Cardiac fibroblast (primary cell): Measurements from ENCODE around the gene PTPN4.
"Not testable (repeated sequence)": the region's sequence is repeated elsewhere in the genome, so short reads cannot be mapped to it uniquely, and the experiment has no call there.

ENCODE experiments used
- DNase-seq, 2 donors: peaks; one replicate each; pipeline versions ENCODE4 v3.0.0 to v3.0.0-alpha.2; 2010; ENCODE audit warnings: low read depth in 2 of 2
- H3K4me3 ChIP-seq, 2 donors: replicated peaks in 1 of 2; 1 replicate in 1 of 2; 2 replicates in 1 of 2; pipeline ENCODE4 v1.5.1; 2011; ENCODE audit warnings: low read depth in 2 of 2, low read length in 2 of 2, mild to moderate bottlenecking in 2 of 2, moderate library complexity in 1 of 2
- TF ChIP-seq, protein P1 (sequence below): IDR thresholded peaks from one replicate; pipeline ENCODE4 v1.5.1; 2011; ENCODE audit warnings: low read depth, mild to moderate bottlenecking, low read length, inconsistent platforms

Gene PTPN4

DNA sequence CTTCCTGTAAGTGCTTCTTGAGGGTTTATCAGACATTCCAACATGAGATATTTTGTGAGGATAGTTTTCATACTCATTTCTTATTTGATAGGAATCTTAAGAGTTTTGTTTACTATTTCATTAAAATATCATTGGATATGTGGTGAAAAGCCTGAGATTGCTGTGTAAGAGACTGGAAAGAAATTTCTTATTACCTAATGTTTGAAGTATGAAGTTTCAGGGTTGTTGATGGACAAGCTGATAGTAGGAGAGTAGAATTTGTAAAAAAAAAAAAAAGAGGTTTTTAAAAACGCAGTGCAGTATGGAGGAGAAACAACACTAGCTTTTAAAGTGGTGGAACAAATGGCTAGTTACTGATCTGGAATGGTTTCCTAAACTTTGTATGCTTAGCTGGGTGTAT, 260.8 kb downstream of the PTPN4 start:
- TF ChIP-seq, protein P1, sequence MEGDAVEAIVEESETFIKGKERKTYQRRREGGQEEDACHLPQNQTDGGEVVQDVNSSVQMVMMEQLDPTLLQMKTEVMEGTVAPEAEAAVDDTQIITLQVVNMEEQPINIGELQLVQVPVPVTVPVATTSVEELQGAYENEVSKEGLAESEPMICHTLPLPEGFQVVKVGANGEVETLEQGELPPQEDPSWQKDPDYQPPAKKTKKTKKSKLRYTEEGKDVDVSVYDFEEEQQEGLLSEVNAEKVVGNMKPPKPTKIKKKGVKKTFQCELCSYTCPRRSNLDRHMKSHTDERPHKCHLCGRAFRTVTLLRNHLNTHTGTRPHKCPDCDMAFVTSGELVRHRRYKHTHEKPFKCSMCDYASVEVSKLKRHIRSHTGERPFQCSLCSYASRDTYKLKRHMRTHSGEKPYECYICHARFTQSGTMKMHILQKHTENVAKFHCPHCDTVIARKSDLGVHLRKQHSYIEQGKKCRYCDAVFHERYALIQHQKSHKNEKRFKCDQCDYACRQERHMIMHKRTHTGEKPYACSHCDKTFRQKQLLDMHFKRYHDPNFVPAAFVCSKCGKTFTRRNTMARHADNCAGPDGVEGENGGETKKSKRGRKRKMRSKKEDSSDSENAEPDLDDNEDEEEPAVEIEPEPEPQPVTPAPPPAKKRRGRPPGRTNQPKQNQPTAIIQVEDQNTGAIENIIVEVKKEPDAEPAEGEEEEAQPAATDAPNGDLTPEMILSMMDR: no peak
- no peak overlapping the region for H3K4me3 ChIP-seq
- no peak for DNase-seq

DNA sequence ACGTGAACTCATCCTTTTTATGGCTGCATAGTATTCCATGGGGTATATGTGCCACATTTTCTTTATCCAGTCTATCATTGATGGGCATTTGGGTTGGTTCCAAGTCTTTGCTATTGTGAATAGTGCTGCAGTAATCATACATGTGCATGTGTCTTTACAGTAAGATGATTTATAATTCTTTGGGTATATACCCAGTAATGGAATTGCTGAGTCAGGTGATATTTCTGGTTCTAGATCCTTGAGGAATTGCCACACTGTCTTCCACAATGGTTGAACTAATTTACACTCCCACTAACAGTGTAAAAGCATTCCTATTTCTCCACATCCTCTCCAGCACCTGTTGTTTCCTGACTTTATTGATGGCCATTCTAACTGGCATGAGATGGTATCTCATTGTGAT, 262.8 kb downstream of the PTPN4 start:
- not testable (repeated sequence) for DNase-seq, H3K4me3 ChIP-seq

DNA sequence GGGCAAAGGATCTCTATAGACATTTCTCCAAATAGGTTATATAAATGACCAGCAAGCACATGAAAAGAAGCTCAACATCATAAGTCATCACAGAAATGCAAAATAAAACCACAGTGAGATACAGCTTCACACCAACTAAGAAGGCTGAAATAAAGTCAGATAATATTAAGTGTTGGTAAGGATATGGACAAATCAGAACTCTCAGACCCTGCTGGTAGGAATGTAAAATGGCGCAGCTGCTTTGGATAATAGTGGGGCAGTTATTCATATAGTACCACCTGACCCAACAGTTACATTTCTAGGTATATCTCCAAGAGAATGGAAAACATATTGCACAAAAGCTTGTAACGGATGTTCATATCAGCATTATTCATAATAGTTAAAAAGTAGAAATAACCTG, 267.2 kb downstream of the PTPN4 start:
- peak in 1 of 2 donors; percentile 21 for DNase-seq
- H3K4me3 ChIP-seq: no peak overlapping the region
- TF ChIP-seq, protein P1: peak; percentile 24

DNA sequence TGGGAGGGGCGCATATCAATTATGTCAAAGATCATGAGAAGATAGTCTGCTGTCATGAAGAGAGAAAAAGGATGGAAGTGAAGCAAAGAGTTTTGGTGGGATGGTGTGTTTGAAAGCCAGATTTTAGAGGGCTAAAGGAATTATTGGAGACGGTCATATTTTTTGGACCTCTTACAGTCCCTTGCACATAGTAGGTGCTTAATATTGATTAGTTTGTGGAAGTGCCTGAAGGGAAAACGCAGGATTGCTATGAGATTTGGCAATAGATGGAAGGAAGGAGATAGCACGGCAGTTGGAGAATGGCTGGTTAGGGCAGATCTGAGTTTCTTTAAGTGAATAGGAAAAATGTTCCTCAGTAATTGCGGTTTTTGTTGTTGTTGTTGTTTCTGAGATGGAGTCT, 269.1 kb downstream of the PTPN4 start:
- no peak overlapping the region for H3K4me3 ChIP-seq
- TF ChIP-seq, protein P1: no peak
- DNase-seq: no peak

DNA sequence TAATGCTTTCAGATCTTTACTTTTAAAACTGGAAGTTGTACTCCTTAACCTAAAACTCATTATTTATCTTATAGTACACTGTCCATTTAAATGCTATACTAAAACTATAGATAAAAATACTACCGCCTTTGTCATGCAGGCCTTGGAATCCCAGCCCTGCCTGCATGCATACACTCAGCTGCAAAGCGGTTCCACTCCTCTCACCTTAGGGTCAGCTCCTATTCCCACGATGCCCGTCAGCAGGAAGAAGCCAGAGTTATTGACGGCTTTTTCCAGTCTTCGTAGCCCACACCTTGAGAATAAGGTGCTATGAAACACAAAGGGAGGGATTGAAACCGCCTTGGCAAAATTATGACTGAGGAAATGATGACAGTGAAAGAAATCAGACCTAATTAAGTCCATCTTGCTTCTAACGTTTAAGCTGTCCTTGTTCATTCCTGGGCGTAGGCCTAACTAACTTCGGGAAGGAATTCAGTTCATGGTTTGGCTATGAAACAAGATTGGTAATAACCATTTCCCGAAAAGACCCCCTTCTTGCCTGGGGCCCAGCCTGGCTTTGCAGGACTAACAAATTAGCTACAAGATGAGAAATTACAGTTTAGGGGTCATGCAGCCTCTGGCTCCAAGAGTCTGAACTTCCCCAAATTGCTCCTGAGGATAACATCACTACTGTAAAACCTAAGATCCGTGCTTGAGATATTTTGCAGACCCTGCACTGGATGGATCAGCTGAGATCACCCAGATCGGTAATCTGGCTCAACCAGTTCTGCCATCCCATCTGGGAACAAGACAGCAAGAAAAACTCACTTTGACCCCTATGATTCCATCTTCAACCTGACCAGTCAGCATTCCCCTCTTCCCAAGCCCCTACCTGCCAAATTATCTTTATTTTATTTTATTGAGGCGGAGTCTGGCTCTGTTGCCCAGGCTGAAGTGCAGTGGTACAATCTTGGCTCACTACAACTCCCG, 270.2 kb downstream of the PTPN4 start:
- TF ChIP-seq, protein P1: no peak
- no peak for DNase-seq
- H3K4me3 ChIP-seq: no peak overlapping the region

DNA sequence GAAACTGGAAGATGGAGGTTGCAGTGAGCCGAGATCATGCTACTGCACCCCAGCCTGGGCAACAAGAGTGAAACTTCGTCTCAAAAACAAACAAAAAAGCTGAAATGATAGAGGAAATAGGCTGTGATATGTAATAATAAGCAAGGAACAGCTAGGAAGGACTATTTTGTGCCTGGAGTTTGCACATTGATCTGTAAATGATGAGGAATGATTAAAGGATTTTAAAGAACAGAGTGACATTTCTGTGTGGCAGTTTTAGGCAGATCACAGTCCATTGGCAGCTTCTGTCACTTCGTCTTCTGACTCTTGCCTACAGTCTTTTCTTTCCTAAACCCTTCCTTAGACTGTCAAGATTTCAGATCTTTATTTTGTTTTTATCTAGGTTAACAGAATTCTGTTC, 272.6 kb downstream of the PTPN4 start:
- no peak overlapping the region for H3K4me3 ChIP-seq
- TF ChIP-seq, protein P1: no peak
- no peak for DNase-seq
